Fibroblast of villous mesenchyme (primary cell): Measurements from ENCODE around the gene SRRD. TPM values are rescaled to one million over a fixed set of nuclear protein-coding genes. Genes with fewer than 3 reads are reported as not detected.

Experiments
- DNase-seq: peaks from one replicate; pipeline ENCODE4 v3.0.0-alpha.2; 2010; ENCODE audit warnings: low read depth
- H3K4me3 ChIP-seq: 2 replicates; pipeline ENCODE4 v1.5.1; 2011; ENCODE audit warnings: low read depth, mild to moderate bottlenecking, low read length
- CTCF ChIP-seq: IDR thresholded peaks from 2 replicates; pipeline ENCODE4 v1.5.1; 2012; ENCODE audit warnings: low read depth, mild to moderate bottlenecking, low read length; ENCODE audit not compliant: insufficient read depth
- total RNA-seq: library from RNA; depleted of rRNA; stranded (reverse); fragments of >200 nt; gene quantifications from 2 replicates; pipeline ENCODE4 v1.2.3, GENCODE V29; 2012

SRRD gene
- total RNA-seq, 1 donor: 10.4 TPM

- no peak for DNase-seq
- no peak for TF ChIP-seq CTCF
- H3K4me3 ChIP-seq: no peak overlapping the region
Measured at GRCh38 chr22:26457661-26458272, 25.9 kb upstream of the SRRD start.

DNA sequence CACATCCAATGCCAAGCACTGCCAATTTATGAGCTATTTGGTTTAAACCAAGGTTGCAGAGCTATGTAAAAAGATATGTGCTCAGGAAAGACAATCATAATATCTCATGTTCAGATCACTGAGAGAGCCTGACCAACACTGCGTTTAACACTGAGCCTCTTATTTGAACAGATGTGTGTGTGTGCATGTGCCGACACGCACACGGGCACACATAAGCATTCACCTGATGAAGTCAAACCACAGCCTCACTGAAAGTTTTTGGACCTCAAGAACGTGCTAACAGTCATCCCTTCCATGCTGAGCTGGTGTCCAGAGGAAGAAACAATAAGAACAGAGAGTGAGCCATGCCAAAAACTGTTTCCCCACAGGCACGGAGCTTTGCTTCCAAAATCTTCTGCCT, 23.5 kb upstream of the SRRD start:
- TF ChIP-seq CTCF: no peak
- no peak overlapping the region for H3K4me3 ChIP-seq
- DNase-seq: no peak

GRCh38 chr22:26461188-26461810, 22.4 kb upstream of the SRRD start:
- peak; percentile 83 for TF ChIP-seq CTCF
- peak; percentile 36 for DNase-seq
- no peak overlapping the region for H3K4me3 ChIP-seq

- no peak for TF ChIP-seq CTCF
- H3K4me3 ChIP-seq: no peak overlapping the region
- no peak for DNase-seq
Measured at GRCh38 chr22:26462051-26462450, 21.6 kb upstream of the SRRD start.

GRCh38 chr22:26462641-26463040, 21.0 kb upstream of the SRRD start:
- H3K4me3 ChIP-seq: no peak overlapping the region
- no peak for TF ChIP-seq CTCF
- DNase-seq: no peak

DNA sequence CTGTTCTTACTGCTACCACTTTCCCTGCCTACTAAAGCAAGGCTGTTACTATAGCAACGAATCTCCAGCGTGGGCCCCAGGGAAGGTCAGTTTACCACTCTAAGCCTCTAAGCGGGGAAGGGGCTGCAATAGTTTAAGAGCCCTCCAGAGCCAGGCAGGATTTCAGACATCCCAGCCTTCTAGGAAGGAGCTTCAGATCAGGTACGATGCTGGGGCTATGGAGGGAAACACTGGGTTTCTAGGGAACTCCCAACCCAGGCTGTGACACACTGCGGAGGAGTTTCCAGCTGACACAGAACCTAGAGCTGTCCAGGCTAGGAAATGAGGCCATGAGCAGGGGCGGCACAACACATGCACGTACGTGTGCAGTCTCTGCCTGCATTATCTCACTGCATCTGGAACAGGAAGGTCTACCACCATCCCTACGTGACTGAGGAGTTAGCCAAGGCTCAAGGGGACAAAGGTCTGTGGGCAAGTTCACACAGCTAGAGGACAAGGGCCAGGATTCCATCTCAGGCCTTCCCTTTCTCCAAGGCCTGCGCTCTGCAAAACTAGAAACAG, 20.5 kb upstream of the SRRD start:
- no peak for TF ChIP-seq CTCF
- DNase-seq: peak; percentile 58
- no peak overlapping the region for H3K4me3 ChIP-seq
